HEK293 (cell line): Measurements from ENCODE around the gene PSD2.

Source experiments
- CTCF ChIA-PET: fragments of 350-600 bp; formaldehyde crosslinking; extraction: SDS; loops from one replicate; lab custom pipeline; 2021; ENCODE audit warnings: antibody characterized with exemption; lab: Yijun Ruan, JAX
- POLR2A ChIA-PET: fragments of 300-600 bp; formaldehyde crosslinking; extraction: SDS; loops from one replicate; lab custom pipeline; 2020; ENCODE audit warnings: antibody characterized with exemption, inconsistent platforms; lab: Yijun Ruan, JAX
- H3K27ac ChIP-seq: fragments of 200-500 bp; sonication (Bioruptor generic); 2 replicates; pipeline ENCODE4 v1.5.1; 2014; ENCODE audit warnings: low read depth, low read length, control low read depth, inconsistent platforms; ENCODE audit errors: extremely low read depth
- H3K36me3 ChIP-seq, 2 experiments: fragments of 200-500 bp in 1 of 2; sonication (Bioruptor generic) in 1 of 2; 1 replicate in 1 of 2; 2 replicates in 1 of 2; pipeline ENCODE4 v1.5.1; 2014 to 2017; ENCODE audit warnings: inconsistent platforms in 2 of 2, low read length in 2 of 2; ENCODE audit not compliant: control insufficient read depth in 2 of 2, insufficient read depth in 1 of 2
- H3K4me1 ChIP-seq: fragments of 200-500 bp; sonication (Bioruptor generic); 2 replicates; pipeline ENCODE4 v1.5.1; 2014; ENCODE audit warnings: mild to moderate bottlenecking, low read length, inconsistent platforms; ENCODE audit not compliant: control insufficient read depth, insufficient read depth
- H3K4me3 ChIP-seq: 2 replicates; pipeline ENCODE4 v1.5.1; 2011; ENCODE audit warnings: low read depth, mild to moderate bottlenecking, control low read depth, low read length, moderate library complexity
- H3K9me3 ChIP-seq: fragments of 200-500 bp; sonication (Bioruptor generic); 2 replicates; pipeline ENCODE4 v1.5.1; 2014; ENCODE audit warnings: low read depth, low read length, inconsistent platforms; ENCODE audit not compliant: control insufficient read depth, insufficient read depth
- HIC1 ChIP-seq: fragments of 450-650 bp; formaldehyde crosslinking; IDR thresholded peaks from 2 replicates; pipeline ENCODE4 v1.5.1; 2016; ENCODE audit warnings: missing biosample characterization, missing genetic modification characterization
- KLF1 ChIP-seq: fragments of 450-650 bp; formaldehyde crosslinking; IDR thresholded peaks from 2 replicates; pipeline ENCODE4 v1.5.1; 2016; ENCODE audit warnings: missing biosample characterization, missing genetic modification characterization
- PRDM4 ChIP-seq: fragments of 450-650 bp; formaldehyde crosslinking; IDR thresholded peaks from 2 replicates; pipeline ENCODE4 v1.5.1; 2017; ENCODE audit warnings: missing biosample characterization, missing genetic modification characterization
- SETDB1 ChIP-seq: IDR thresholded peaks from one replicate; pipeline ENCODE4 v1.6.1; 2017; ENCODE audit warnings: mild to moderate bottlenecking, low read length, moderate library complexity, mixed read lengths; ENCODE audit not compliant: insufficient read length
- WT1 ChIP-seq: fragments of 450-650 bp; formaldehyde crosslinking; IDR thresholded peaks from 2 replicates; pipeline ENCODE4 v1.5.1; 2016; ENCODE audit warnings: missing biosample characterization, missing genetic modification characterization
- ZFP3 ChIP-seq: fragments of 450-650 bp; formaldehyde crosslinking; IDR thresholded peaks from 2 replicates; pipeline ENCODE4 v1.5.1; 2016; ENCODE audit warnings: low read depth, missing biosample characterization, missing genetic modification characterization
- ZFP37 ChIP-seq: fragments of 450-650 bp; formaldehyde crosslinking; IDR thresholded peaks from 2 replicates; pipeline ENCODE4 v1.5.1; 2016; ENCODE audit warnings: missing biosample characterization, missing genetic modification characterization
- ZFP69B ChIP-seq: fragments of 450-650 bp; formaldehyde crosslinking; IDR thresholded peaks from 2 replicates; pipeline ENCODE4 v1.5.1; 2016; ENCODE audit warnings: missing biosample characterization, missing genetic modification characterization
- ZNF148 ChIP-seq: fragments of 450-650 bp; formaldehyde crosslinking; IDR thresholded peaks from 2 replicates; pipeline ENCODE4 v1.5.0; 2017; ENCODE audit warnings: missing biosample characterization, missing genetic modification characterization, borderline replicate concordance
- ZNF169 ChIP-seq: fragments of 450-650 bp; formaldehyde crosslinking; IDR thresholded peaks from 2 replicates; pipeline ENCODE4 v1.5.1; 2016; ENCODE audit warnings: missing biosample characterization, missing genetic modification characterization
- ZNF174 ChIP-seq: fragments of 450-650 bp; formaldehyde crosslinking; IDR thresholded peaks from 2 replicates; pipeline ENCODE4 v1.5.0; 2017; ENCODE audit warnings: missing biosample characterization, mild to moderate bottlenecking, missing genetic modification characterization
- ZNF266 ChIP-seq: fragments of 450-650 bp; formaldehyde crosslinking; IDR thresholded peaks from 2 replicates; pipeline ENCODE4 v1.5.1; 2016; ENCODE audit warnings: missing biosample characterization, missing genetic modification characterization, low read depth
- ZNF274 ChIP-seq, 2 experiments: fragments of 200-500 bp in 1 of 2; fragments of 450-650 bp in 1 of 2; sonication (Bioruptor generic) in 1 of 2; formaldehyde crosslinking in 1 of 2; IDR thresholded peaks; 2 replicates each; pipeline versions ENCODE4 v1.5.1 to v1.6.1; 2014 to 2016; ENCODE audit warnings: borderline replicate concordance in 1 of 2, inconsistent platforms in 1 of 2, low read length in 1 of 2, missing biosample characterization in 1 of 2, missing genetic modification characterization in 1 of 2
- ZNF292 ChIP-seq: fragments of 450-650 bp; formaldehyde crosslinking; IDR thresholded peaks from 2 replicates; pipeline ENCODE4 v1.5.1; 2016; ENCODE audit warnings: low read depth, missing biosample characterization, missing genetic modification characterization, borderline replicate concordance
- ZNF302 ChIP-seq: fragments of 450-650 bp; formaldehyde crosslinking; IDR thresholded peaks from 2 replicates; pipeline ENCODE4 v1.5.1; 2016; ENCODE audit warnings: missing biosample characterization, missing genetic modification characterization, low read depth
- ZNF521 ChIP-seq: fragments of 450-650 bp; formaldehyde crosslinking; IDR thresholded peaks from 2 replicates; pipeline ENCODE4 v1.5.1; 2017; ENCODE audit warnings: missing biosample characterization, mild to moderate bottlenecking, missing genetic modification characterization
- ZNF626 ChIP-seq: fragments of 450-650 bp; sonication (Bioruptor Pico); formaldehyde crosslinking; IDR thresholded peaks from 2 replicates; pipeline ENCODE4 v1.5.1; 2018; ENCODE audit warnings: missing biosample characterization, missing genetic modification characterization, inconsistent platforms
- ZNF654 ChIP-seq: fragments of 450-650 bp; formaldehyde crosslinking; IDR thresholded peaks from 2 replicates; pipeline ENCODE4 v1.5.1; 2016; ENCODE audit warnings: low read depth, missing biosample characterization, missing genetic modification characterization
- ZNF76 ChIP-seq: fragments of 450-650 bp; formaldehyde crosslinking; IDR thresholded peaks from 2 replicates; pipeline ENCODE4; 2016; ENCODE audit warnings: low read depth, missing biosample characterization, missing genetic modification characterization, borderline replicate concordance
- ZNF791 ChIP-seq: fragments of 450-650 bp; formaldehyde crosslinking; IDR thresholded peaks from 2 replicates; pipeline ENCODE4 v1.5.1; 2016; ENCODE audit warnings: missing biosample characterization, missing genetic modification characterization
- ZNF837 ChIP-seq: fragments of 450-650 bp; formaldehyde crosslinking; IDR thresholded peaks from 2 replicates; pipeline ENCODE4 v1.5.1; 2016; ENCODE audit warnings: missing biosample characterization, missing genetic modification characterization

PSD2 gene

GRCh38 chr5:139854029-139854605, 58.5 kb downstream of the PSD2 start:
- Histone ChIP-seq H3K4me1 (no peaks in the 10 kb centered on the region), H3K9me3 (no peaks in the 10 kb centered on the region), H3K4me3 (no peak overlapping the region), H3K36me3 (peaks cover 0 to 26% of the 10 kb centered on the region in 2 experiments; a peak in 1 of 3 replicates)
- POLR2A ChIA-PET, result no interaction called here
- TF ChIP-seq ZFP37 (tag by site-specific recombination) (no peak), KLF1 (tag by site-specific recombination) (no peak), ZNF837 (tag by site-specific recombination) (no peak), WT1 (tag by site-specific recombination) (no peak), ZNF292 (tag by site-specific recombination) (no peak), ZNF274 (IDR thresholded peaks at IDR 0.05; ENCODE audit: low read length) (no peak), ZNF274 (tag by site-specific recombination; IDR thresholded peaks at IDR 0.05; ENCODE audit: borderline replicate concordance) (no peak), ZNF791 (no peak), ZNF266 (tag by site-specific recombination) (no peak), ZFP3 (tag by site-specific recombination) (no peak), ZNF302 (tag by site-specific recombination) (no peak)
- TF ChIP-seq, all 188 proteins: peak for 0
- no peak overlapping the region for H3K27ac ChIP-seq
- CTCF ChIA-PET, result interaction anchor here (0.8 to 1.7 kb wide), 4 partner anchors 10 to 105 kb away, joined by 3 to 6 read pairs (median 4); no protein-coding TSS in a partner anchor

GRCh38 chr5:139854953-139855352, 59.3 kb downstream of the PSD2 start:
- POLR2A ChIA-PET, result no interaction called here
- no peaks in the 10 kb centered on the region for H3K9me3 ChIP-seq
- no peak overlapping the region for H3K27ac ChIP-seq
- CTCF ChIA-PET, result interaction anchor here (0.8 to 4.3 kb wide), 7 partner anchors 9 to 114 kb away, joined by 3 to 19 read pairs (median 4); no protein-coding TSS in a partner anchor
- H3K4me3 ChIP-seq, result no peak overlapping the region
- no peak for TF ChIP-seq ZNF654 (tag by site-specific recombination)
- TF ChIP-seq ZNF148 (tag by site-specific recombination), result no peak
- no peak for TF ChIP-seq ZNF837 (tag by site-specific recombination)
- no peak for TF ChIP-seq ZNF174 (tag by site-specific recombination)
- no peaks in the 10 kb centered on the region for H3K4me1 ChIP-seq
- peaks cover 0 to 25% of the 10 kb centered on the region in 2 experiments; a peak in 1 of 3 replicates for H3K36me3 ChIP-seq

- no peaks in the 10 kb centered on the region for H3K9me3 ChIP-seq
- no peaks in the 10 kb centered on the region for H3K4me1 ChIP-seq
- ChIA-PET CTCF (interaction anchor here (1.2 to 4.3 kb wide), 5 partner anchors 8 to 113 kb away, joined by 4 to 19 read pairs (median 5); no protein-coding TSS in a partner anchor), POLR2A (no interaction called here)
- no peak overlapping the region for H3K4me3 ChIP-seq
- peaks cover 0 to 22% of the 10 kb centered on the region in 2 experiments; a peak in 1 of 3 replicates for H3K36me3 ChIP-seq
- H3K27ac ChIP-seq, result no peak overlapping the region
- TF ChIP-seq ZNF76 (tag by site-specific recombination), result no peak
- no peak for TF ChIP-seq ZNF266 (tag by site-specific recombination)
- no peak for TF ChIP-seq ZNF521
- no peak for TF ChIP-seq ZFP69B
- no peak for TF ChIP-seq HIC1
- TF ChIP-seq ZNF169, result no peak
- TF ChIP-seq SETDB1, result no peak
- TF ChIP-seq ZFP3 (tag by site-specific recombination), result no peak
- TF ChIP-seq ZNF626 (tag by site-specific recombination), result no peak
- no peak for TF ChIP-seq PRDM4
Measured at GRCh38 chr5:139855451-139855850, 59.8 kb downstream of the PSD2 start.
